A673 (cell line): ENCODE data around the gene FAM149A. TPM values are rescaled to one million over a fixed set of nuclear protein-coding genes. Genes with fewer than 3 reads are reported as not detected.

Source experiments
- BruUV-seq: library from RNA; stranded (reverse); fragments of 400-500 nt; replicated peaks from 2 replicates; lab custom pipeline; 2021; lab: Mats Ljungman, UMichigan
- CTCF ChIA-PET: fragments of 300-600 bp; sonication (Branson Sonifier 250); formaldehyde crosslinking; loops from one replicate; lab custom pipeline; 2022; ENCODE audit warnings: antibody characterized with exemption; lab: Charles Lee
- POLR2A ChIA-PET: fragments of 300-600 bp; sonication (Branson Sonifier 250); formaldehyde crosslinking; loops from one replicate; lab custom pipeline; 2022; ENCODE audit warnings: antibody characterized with exemption; ENCODE audit not compliant: low non-redundant PET; lab: Charles Lee
- DNase-seq: peaks from one replicate; pipeline ENCODE4 v3.0.0-alpha.2; 2015; ENCODE audit warnings: low spot score
- H3K27ac ChIP-seq: fragments of 200-600 bp; sonication (generic); 2 replicates; pipeline ENCODE4 v1.5.1; 2016; ENCODE audit warnings: mixed run types, low read depth, mild to moderate bottlenecking, mixed read lengths, antibody characterized with exemption, low read length; ENCODE audit not compliant: poor library complexity, severe bottlenecking
- H3K27me3 ChIP-seq: fragments of 200-600 bp; sonication (generic); replicated peaks from 2 replicates; pipeline ENCODE4 v1.6.1; 2017; ENCODE audit warnings: mixed run types, low read depth, mild to moderate bottlenecking, mixed read lengths, antibody characterized with exemption, low read length; ENCODE audit not compliant: insufficient read depth, poor library complexity
- H3K36me3 ChIP-seq: fragments of 200-600 bp; sonication (generic); 2 replicates; pipeline ENCODE4 v1.6.1; 2016; ENCODE audit warnings: mixed run types, mild to moderate bottlenecking, mixed read lengths, antibody characterized with exemption, low read length; ENCODE audit not compliant: insufficient read depth, poor library complexity, severe bottlenecking
- H3K4me1 ChIP-seq: fragments of 200-600 bp; sonication (generic); 2 replicates; pipeline ENCODE4 v1.6.1; 2017; ENCODE audit warnings: mixed run types, mild to moderate bottlenecking, mixed read lengths, antibody characterized with exemption, low read length; ENCODE audit not compliant: insufficient read depth, poor library complexity, severe bottlenecking
- H3K4me3 ChIP-seq: fragments of 200-600 bp; sonication (generic); 2 replicates; pipeline ENCODE4 v1.5.1; 2016; ENCODE audit warnings: low read depth, mixed run types, mild to moderate bottlenecking, mixed read lengths, low read length; ENCODE audit not compliant: poor library complexity, severe bottlenecking
- H3K9me3 ChIP-seq: fragments of 200-600 bp; sonication (generic); 2 replicates; pipeline ENCODE4 v1.6.1; 2016; ENCODE audit warnings: mixed run types, low read depth, mild to moderate bottlenecking, mixed read lengths, antibody characterized with exemption, low read length; ENCODE audit not compliant: poor library complexity, severe bottlenecking
- EZH2 ChIP-seq: fragments of 200-600 bp; sonication (generic); IDR thresholded peaks from 2 replicates; pipeline ENCODE4 v1.6.1; 2017; ENCODE audit warnings: borderline replicate concordance, low read depth, mild to moderate bottlenecking, mixed read lengths, antibody characterized with exemption, low read length; ENCODE audit not compliant: poor library complexity, severe bottlenecking
- intact Hi-C: fragments of 100-400 bp; cut with micrococcal nuclease; formaldehyde crosslinking; loops from one replicate; pipeline ENCODE4 v1.10.0; 2022; ENCODE audit not compliant: unreplicated experiment
- total RNA-seq: library from RNA; stranded (reverse); gene quantifications from 2 replicates; pipeline ENCODE4 v1.2.3, GENCODE V29; 2021
- TF ChIP-seq, protein P1 (sequence below): fragments of 300-800, 200-600 bp; sonication (generic); conservative IDR thresholded peaks from 2 replicates; pipeline ENCODE4 v1.5.1; 2017; ENCODE audit warnings: low read depth, mild to moderate bottlenecking, antibody characterized with exemption, low read length, moderate library complexity, mixed read lengths

The FAM149A gene
- total RNA-seq, 1 experiment from 2014 or later: 0.90 TPM

DNA sequence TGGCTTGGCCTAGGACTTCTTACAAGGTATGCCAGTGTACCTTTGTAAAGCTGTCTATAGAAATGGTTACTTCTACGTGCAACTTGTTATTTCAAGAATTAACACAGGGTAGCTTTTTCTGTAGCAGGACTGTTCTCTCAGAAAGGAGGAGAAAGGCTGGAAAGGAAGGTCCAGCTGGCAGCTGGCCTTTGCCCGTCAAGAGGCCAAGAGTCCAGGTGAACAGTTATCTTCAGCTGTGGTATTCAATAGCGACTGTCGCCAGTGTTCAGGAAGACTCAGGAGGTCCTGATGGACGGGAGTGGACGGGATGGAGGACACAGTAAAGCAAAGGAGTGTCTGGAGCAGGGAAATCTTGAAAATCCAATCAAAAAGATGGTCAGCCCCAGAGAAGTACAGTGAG lies 91.6 kb downstream of the FAM149A start:
- Histone ChIP-seq H3K9me3 (no peaks in the 10 kb centered on the region), H3K36me3 (no peaks in the 10 kb centered on the region), H3K4me3 (no peak overlapping the region), H3K27me3 (no peaks in the 10 kb centered on the region), H3K4me1 (peaks cover 17% of the 10 kb centered on the region), H3K27ac (no peak overlapping the region)
- BruUV-seq: no TSS peak
- intact Hi-C loops: no loop called here
- ChIA-PET CTCF (no interaction called here), POLR2A (no interaction called here)
- no peak for TF ChIP-seq EZH2
- TF ChIP-seq, protein P1, sequence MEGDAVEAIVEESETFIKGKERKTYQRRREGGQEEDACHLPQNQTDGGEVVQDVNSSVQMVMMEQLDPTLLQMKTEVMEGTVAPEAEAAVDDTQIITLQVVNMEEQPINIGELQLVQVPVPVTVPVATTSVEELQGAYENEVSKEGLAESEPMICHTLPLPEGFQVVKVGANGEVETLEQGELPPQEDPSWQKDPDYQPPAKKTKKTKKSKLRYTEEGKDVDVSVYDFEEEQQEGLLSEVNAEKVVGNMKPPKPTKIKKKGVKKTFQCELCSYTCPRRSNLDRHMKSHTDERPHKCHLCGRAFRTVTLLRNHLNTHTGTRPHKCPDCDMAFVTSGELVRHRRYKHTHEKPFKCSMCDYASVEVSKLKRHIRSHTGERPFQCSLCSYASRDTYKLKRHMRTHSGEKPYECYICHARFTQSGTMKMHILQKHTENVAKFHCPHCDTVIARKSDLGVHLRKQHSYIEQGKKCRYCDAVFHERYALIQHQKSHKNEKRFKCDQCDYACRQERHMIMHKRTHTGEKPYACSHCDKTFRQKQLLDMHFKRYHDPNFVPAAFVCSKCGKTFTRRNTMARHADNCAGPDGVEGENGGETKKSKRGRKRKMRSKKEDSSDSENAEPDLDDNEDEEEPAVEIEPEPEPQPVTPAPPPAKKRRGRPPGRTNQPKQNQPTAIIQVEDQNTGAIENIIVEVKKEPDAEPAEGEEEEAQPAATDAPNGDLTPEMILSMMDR: no peak
- no peak for DNase-seq

DNA sequence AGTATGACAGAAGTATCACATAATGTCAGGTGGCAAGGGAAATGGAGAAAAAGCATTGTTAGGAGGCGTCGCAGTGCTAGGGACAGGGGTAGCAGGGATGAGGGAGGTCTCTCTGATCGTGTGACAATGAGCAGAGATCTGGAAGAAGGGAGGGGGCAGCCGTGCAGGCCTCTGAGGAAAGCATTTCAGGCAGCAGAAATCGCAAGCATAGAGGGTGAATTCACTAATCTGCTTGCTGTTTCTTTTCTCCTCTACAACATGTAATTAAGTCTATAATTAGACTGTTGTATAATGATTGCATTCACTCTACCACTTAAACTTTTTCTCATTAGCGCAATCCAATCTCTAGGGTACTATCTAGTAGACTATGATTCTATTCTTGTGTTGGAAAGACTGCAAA lies 96.0 kb downstream of the FAM149A start:
- intact Hi-C loops: no loop called here
- POLR2A ChIA-PET: no interaction called here
- no TSS peak for BruUV-seq

DNA sequence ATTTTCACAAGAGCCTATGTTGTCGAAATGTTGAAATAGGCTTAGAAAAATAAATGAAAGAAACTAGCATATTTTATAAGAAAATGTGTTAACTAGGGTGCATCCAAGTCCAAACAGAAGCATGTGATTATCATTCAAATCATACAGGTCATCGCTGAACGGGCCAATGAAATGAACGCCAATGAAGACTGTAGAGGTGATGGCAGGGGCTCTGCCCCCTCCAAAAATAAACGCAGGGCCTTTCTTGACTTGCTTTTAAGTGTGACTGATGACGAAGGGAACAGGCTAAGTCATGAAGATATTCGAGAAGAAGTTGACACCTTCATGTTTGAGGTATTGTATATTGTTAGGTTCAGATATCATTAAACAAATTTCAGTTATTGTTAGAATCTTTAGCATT lies 96.5 kb downstream of the FAM149A start:
- ChIA-PET POLR2A (no interaction called here), CTCF (interaction anchor here (0.5 kb wide), 1 partner anchor 824 kb away, joined by 4 read pairs; no protein-coding TSS in a partner anchor)
- Histone ChIP-seq H3K27ac (no peak overlapping the region), H3K4me3 (no peak overlapping the region), H3K9me3 (no peaks in the 10 kb centered on the region), H3K36me3 (no peaks in the 10 kb centered on the region), H3K27me3 (no peaks in the 10 kb centered on the region), H3K4me1 (peaks cover 37% of the 10 kb centered on the region)
- no peak for TF ChIP-seq EZH2
- TF ChIP-seq, protein P1: no peak
- BruUV-seq: no TSS peak
- DNase-seq: no peak
- intact Hi-C loops: no loop called here

More for the DNA sequence above, 96.0 kb downstream of the FAM149A start:
- CTCF ChIA-PET: no interaction called here
- Histone ChIP-seq H3K9me3 (no peaks in the 10 kb centered on the region), H3K27me3 (no peaks in the 10 kb centered on the region), H3K4me1 (peaks cover 37% of the 10 kb centered on the region), H3K4me3 (no peak overlapping the region), H3K27ac (no peak overlapping the region), H3K36me3 (no peaks in the 10 kb centered on the region)
- DNase-seq: no peak
- no peak for TF ChIP-seq EZH2
